GM23338 (cell line): ENCODE data around the gene C11orf71. TPM values are rescaled to one million over a fixed set of nuclear protein-coding genes. Genes with fewer than 3 reads are reported as not detected.

Experiments used
- ATAC-seq: fragments of 200-7000 bp; cut with Tn5 transposase; 3 replicates; pipeline ENCODE4 v1.9.1; 2020
- DNase-seq: peaks from one replicate; pipeline ENCODE4 v3.0.0-alpha.2; 2015; ENCODE audit warnings: low spot score
- H2AFZ ChIP-seq: fragments of 200-600 bp; sonication (generic); 2 replicates; pipeline ENCODE4 v1.8.0; 2016; ENCODE audit warnings: antibody characterized with exemption, mild to moderate bottlenecking, moderate library complexity
- H3F3A ChIP-seq: fragments of 200-600 bp; sonication (generic); replicated peaks from 2 replicates; pipeline ENCODE4 v1.8.0; 2017; ENCODE audit warnings: antibody characterized with exemption, mixed run types, low read depth
- H3K27ac ChIP-seq: fragments of 200-600 bp; sonication (generic); 2 replicates; pipeline ENCODE4 v1.6.1; 2016; ENCODE audit warnings: low read depth
- H3K27me3 ChIP-seq: fragments of 200-600 bp; sonication (generic); 2 replicates; pipeline ENCODE4 v1.8.0; 2016; ENCODE audit warnings: mild to moderate bottlenecking, mixed run types, moderate library complexity; ENCODE audit not compliant: insufficient read depth
- H3K36me3 ChIP-seq: fragments of 200-600 bp; sonication (generic); 2 replicates; pipeline ENCODE4 v1.8.0; 2016; ENCODE audit warnings: mild to moderate bottlenecking; ENCODE audit not compliant: insufficient read depth
- H3K4me1 ChIP-seq: fragments of 200-600 bp; sonication (generic); 2 replicates; pipeline ENCODE4 v1.8.0; 2016; ENCODE audit warnings: mild to moderate bottlenecking, moderate library complexity; ENCODE audit not compliant: insufficient read depth
- H3K4me2 ChIP-seq: fragments of 200-600 bp; sonication (generic); 2 replicates; pipeline ENCODE4 v1.7.1; 2017; ENCODE audit warnings: mixed run types
- H3K4me3 ChIP-seq: fragments of 200-600 bp; sonication (generic); 2 replicates; pipeline ENCODE4 v1.6.1; 2016; ENCODE audit warnings: mixed run types
- H3K79me2 ChIP-seq: fragments of 200-600 bp; sonication (generic); replicated peaks from 2 replicates; pipeline ENCODE4 v1.8.0; 2017; ENCODE audit warnings: mild to moderate bottlenecking; ENCODE audit not compliant: insufficient read depth
- H3K9me2 ChIP-seq: fragments of 200-600 bp; sonication (generic); 2 replicates; pipeline ENCODE4 v1.8.0; 2017; ENCODE audit not compliant: insufficient read depth
- H4K20me1 ChIP-seq: fragments of 200-600 bp; sonication (generic); replicated peaks from 2 replicates; pipeline ENCODE4 v1.8.0; 2017; ENCODE audit warnings: mild to moderate bottlenecking; ENCODE audit not compliant: insufficient read depth
- H3K27ac Mint-ChIP-seq: 2 replicates; pipeline ENCODE4 v1.8.0; 2020; ENCODE audit warnings: inconsistent platforms, mild to moderate bottlenecking, moderate library complexity, mixed read lengths
- H3K27me3 Mint-ChIP-seq: 3 replicates; pipeline ENCODE4 v1.8.0; 2022; ENCODE audit warnings: low read depth, mild to moderate bottlenecking, moderate library complexity, mixed read lengths, inconsistent platforms; ENCODE audit not compliant: insufficient read depth, poor library complexity
- H3K36me3 Mint-ChIP-seq: 3 replicates; pipeline ENCODE4 v1.8.0; 2021; ENCODE audit warnings: low read depth, mild to moderate bottlenecking, inconsistent platforms, moderate library complexity, mixed read lengths
- H3K4me1 Mint-ChIP-seq: 3 replicates; pipeline ENCODE4 v1.8.0; 2020; ENCODE audit warnings: mild to moderate bottlenecking, inconsistent platforms, mixed read lengths
- H3K4me3 Mint-ChIP-seq: 3 replicates; pipeline ENCODE4 v1.8.0; 2021; ENCODE audit warnings: moderate library complexity, mild to moderate bottlenecking, inconsistent platforms, mixed read lengths
- H3K9me3 Mint-ChIP-seq: 3 replicates; pipeline ENCODE4 v1.8.0; 2020; ENCODE audit warnings: moderate library complexity, mild to moderate bottlenecking, inconsistent platforms, mixed read lengths
- CREB1 ChIP-seq: fragments of 250-450 bp; sonication (Bioruptor Pico); IDR thresholded peaks from 2 replicates; pipeline ENCODE4 v1.5.0; 2020; ENCODE audit warnings: low read depth, mild to moderate bottlenecking, moderate library complexity
- CTCF ChIP-seq, 2 experiments: fragments of 200-600 bp in 1 of 2; sonication (generic) in 1 of 2; conservative IDR thresholded peaks; 2 replicates each; pipeline versions ENCODE4 v1.5.1 to v1.6.1; 2016 to 2017; ENCODE audit warnings: antibody characterized with exemption in 2 of 2, low read depth in 2 of 2, mild to moderate bottlenecking in 2 of 2, moderate library complexity in 1 of 2
- ETS1 ChIP-seq: IDR thresholded peaks from 2 replicates; pipeline ENCODE4 v1.6.1; 2016; ENCODE audit warnings: antibody characterized with exemption
- EZH2 ChIP-seq: fragments of 200-600 bp; sonication (generic); IDR thresholded peaks from one replicate; pipeline ENCODE4 v1.8.0; 2017; ENCODE audit warnings: antibody characterized with exemption, mild to moderate bottlenecking, low read depth; ENCODE audit not compliant: unreplicated experiment
- EZH2phosphoT487 ChIP-seq: fragments of 200-600 bp; sonication (generic); IDR thresholded peaks from one replicate; pipeline ENCODE4 v1.8.1; 2018; ENCODE audit warnings: antibody characterized with exemption; ENCODE audit not compliant: unreplicated experiment
- JUNB ChIP-seq: IDR thresholded peaks from one replicate; pipeline ENCODE4 v1.6.1; 2016; ENCODE audit warnings: antibody characterized with exemption; ENCODE audit not compliant: unreplicated experiment
- NANOG ChIP-seq: IDR thresholded peaks from 2 replicates; pipeline ENCODE4 v1.6.1; 2016; ENCODE audit warnings: antibody characterized with exemption, borderline replicate concordance
- POLR2AphosphoS5 ChIP-seq: IDR thresholded peaks from 2 replicates; pipeline ENCODE4 v1.6.1; 2016; ENCODE audit warnings: antibody characterized with exemption, low read depth
- REST ChIP-seq: IDR thresholded peaks from one replicate; pipeline ENCODE4 v1.6.1; 2018; ENCODE audit warnings: antibody characterized with exemption; ENCODE audit not compliant: unreplicated experiment
- STAT1 ChIP-seq: IDR thresholded peaks from one replicate; pipeline ENCODE4 v1.6.1; 2016; ENCODE audit warnings: antibody characterized with exemption; ENCODE audit not compliant: unreplicated experiment
- ZNF114 ChIP-seq: fragments of 250-450 bp; sonication (Bioruptor Pico); IDR thresholded peaks from 2 replicates; pipeline ENCODE4 v1.5.0; 2020; ENCODE audit warnings: mild to moderate bottlenecking, moderate library complexity
- ZNF331 ChIP-seq: fragments of 250-450 bp; sonication (Bioruptor Pico); IDR thresholded peaks from 2 replicates; pipeline ENCODE4 v1.5.0; 2020; ENCODE audit warnings: low read depth, mild to moderate bottlenecking, moderate library complexity
- ZNF462 ChIP-seq: fragments of 250-450 bp; sonication (Bioruptor Pico); IDR thresholded peaks from 2 replicates; pipeline ENCODE4 v1.5.0; 2020; ENCODE audit warnings: mild to moderate bottlenecking, moderate library complexity
- polyA plus RNA-seq: library from polyadenylated mRNA; unstranded; fragments of >200 nt; fragmentation: Nextera tagmentation; extraction: Ambion mirVana; gene quantifications from 2 replicates; pipeline ENCODE4 v1.2.1, GENCODE V29; 2016
- total RNA-seq: library from RNA; depleted of rRNA; stranded (reverse); fragments of >200 nt; shearing (Covaris generic); gene quantifications from 2 replicates; pipeline ENCODE4 v1.2.3, GENCODE V29; 2014

Gene C11orf71
- total and polyA plus RNA-seq, 2 experiments from 2014 or later: 5.8 to 8.7 TPM

GRCh38 chr11:114413958-114414357 is 13.6 kb upstream of the C11orf71 start:
- Mint-ChIP-seq H3K27me3 (peaks cover 4% of the 10 kb centered on the region), H3K36me3 (peaks cover 27% of the 10 kb centered on the region; the same call in 2 of the 3 replicates), H3K9me3 (no peaks in the 10 kb centered on the region), H3K27ac (peak overlapping the region; percentile 21; the same call in 1 of the 2 replicates), H3K4me3 (no peak overlapping the region), H3K4me1 (peaks cover 12% of the 10 kb centered on the region)
- H3K4me2 ChIP-seq: 0 out of 2 replicates have a peak overlapping the region, but pooled peaks have one; percentile 4
- H3K27me3 ChIP-seq: no peaks in the 10 kb centered on the region
- H4K20me1 ChIP-seq: no peaks in the 10 kb centered on the region
- no peaks in the 10 kb centered on the region; the same call in 1 of the 2 replicates for H3K36me3 ChIP-seq
- 0 out of 2 replicates have a peak overlapping the region, but pooled peaks have one; percentile 1 for H3K27ac ChIP-seq
- H3K9me2 ChIP-seq: no peaks in the 10 kb centered on the region
- H3F3A ChIP-seq: no peaks in the 10 kb centered on the region
- H2AFZ ChIP-seq: no peak overlapping the region
- no peak overlapping the region for H3K4me3 ChIP-seq
- ATAC-seq (peak; percentile 89), DNase-seq (peak; percentile 36)
- H3K4me1 ChIP-seq: peaks cover 18% of the 10 kb centered on the region; the same call in 1 of the 2 replicates
- TF ChIP-seq STAT1 (no peak), REST (no peak), POLR2AphosphoS5 (no peak), ETS1 (no peak), CREB1 (CRISPR knock-in tag) (no peak), ZNF114 (CRISPR knock-in tag) (no peak), ZNF331 (no peak), NANOG (no peak), ZNF462 (no peak), EZH2phosphoT487 (no peak), JUNB (no peak), EZH2 (no peak), CTCF (conservative IDR thresholded peaks at IDR 0.05; ENCODE audit: low read depth in 2 of 2) (no peak)
- no peaks in the 10 kb centered on the region for H3K79me2 ChIP-seq
